Activated CD4-positive, alpha-beta T cell treated with anti-CD3 and anti-CD28 coated beads, Interleukin-2, amount 50 U/mL, for 4 hours (primary cell): ENCODE results near the gene ADTRP.
"Not testable (repeated sequence)": the region's sequence is repeated elsewhere in the genome, so short reads cannot be mapped to it uniquely, and the experiment has no call there.

Source experiments
- DNase-seq, 2 experiments: peaks; one replicate each; pipeline ENCODE4 v3.0.0-alpha.2; 2020

ADTRP gene

GRCh38 chr6:11802886-11803590 lies 24.4 kb upstream of the ADTRP start:
- DNase-seq = no peak

GRCh38 chr6:11800531-11800930 lies 21.9 kb upstream of the ADTRP start:
- not testable (repeated sequence) for DNase-seq

- DNase-seq = no peak
These were observed 19.9 kb upstream of the ADTRP start for GRCh38 chr6:11798538-11798937.

- no peak for DNase-seq
These were observed 19.5 kb upstream of the ADTRP start for GRCh38 chr6:11798096-11798495.

- no peak for DNase-seq
These were observed 18.2 kb upstream of the ADTRP start for GRCh38 chr6:11796829-11797228.

GRCh38 chr6:11795403-11795802 lies 16.8 kb upstream of the ADTRP start:
- DNase-seq = no peak

GRCh38 chr6:11793277-11793676 lies 14.7 kb upstream of the ADTRP start:
- no peak for DNase-seq

- no peak for DNase-seq
These were observed 12.9 kb upstream of the ADTRP start for GRCh38 chr6:11791354-11792107.

GRCh38 chr6:11789744-11790143 lies 11.1 kb upstream of the ADTRP start:
- no peak for DNase-seq

GRCh38 chr6:11788043-11788442 lies 9.4 kb upstream of the ADTRP start:
- DNase-seq = no peak

- peak in 1 of 2 experiments; percentile 12 for DNase-seq
These were observed 7.4 kb upstream of the ADTRP start for GRCh38 chr6:11785774-11786579.

GRCh38 chr6:11785415-11785773 lies 6.8 kb upstream of the ADTRP start:
- DNase-seq = peak in 1 of 2 experiments; percentile 11

- DNase-seq = no peak
These were observed 5.7 kb upstream of the ADTRP start for GRCh38 chr6:11784341-11784740.

- DNase-seq = no peak
These were observed 5.0 kb upstream of the ADTRP start for GRCh38 chr6:11783524-11784064.

GRCh38 chr6:11782524-11782923 lies 3.9 kb upstream of the ADTRP start:
- no peak for DNase-seq

GRCh38 chr6:11780097-11780428 lies 1.5 kb upstream of the ADTRP start:
- no peak for DNase-seq

GRCh38 chr6:11779329-11780096 lies 910 bp upstream of the ADTRP start:
- DNase-seq = no peak

- DNase-seq = no peak
These were observed 567 bp downstream of the ADTRP start for GRCh38 chr6:11778036-11778435.

GRCh38 chr6:11775791-11776409 lies 2.7 kb downstream of the ADTRP start:
- DNase-seq = no peak

GRCh38 chr6:11774426-11774825 lies 4.2 kb downstream of the ADTRP start:
- DNase-seq = no peak

- DNase-seq = no peak
These were observed 5.0 kb downstream of the ADTRP start for GRCh38 chr6:11773581-11773980.

- DNase-seq = no peak
These were observed 5.6 kb downstream of the ADTRP start for GRCh38 chr6:11773013-11773412.
